H9 (cell line): ENCODE data around the gene GNAO1. TPM values are rescaled to one million over a fixed set of nuclear protein-coding genes. Genes with fewer than 3 reads are reported as not detected.

ENCODE experiments used
- DNase-seq: peaks from one replicate; pipeline ENCODE4 v3.0.0-alpha.2; 2017
- H2AFZ ChIP-seq: one replicate; pipeline ENCODE4 v1.6.1; 2013; ENCODE audit warnings: mild to moderate bottlenecking, low read length, control low read depth, moderate library complexity
- H2AK5ac ChIP-seq: 2 replicates; pipeline ENCODE4 v1.6.1; 2013; ENCODE audit warnings: low read length, control low read depth, mixed read lengths; ENCODE audit not compliant: insufficient read length
- H2BK120ac ChIP-seq: one replicate; pipeline ENCODE4 v1.6.1; 2013; ENCODE audit warnings: low read depth, mild to moderate bottlenecking, low read length, control low read depth, inconsistent platforms; ENCODE audit not compliant: poor library complexity, severe bottlenecking
- H2BK12ac ChIP-seq: 2 replicates; pipeline ENCODE4 v1.6.1; 2013; ENCODE audit warnings: low read length, control low read depth, mixed read lengths, low read depth; ENCODE audit not compliant: insufficient read length
- H2BK15ac ChIP-seq: 2 replicates; pipeline ENCODE4 v1.6.1; 2013; ENCODE audit warnings: low read depth, low read length, control low read depth
- H2BK20ac ChIP-seq: one replicate; pipeline ENCODE4 v1.6.1; 2013; ENCODE audit warnings: low read depth, mild to moderate bottlenecking, low read length, control low read depth, inconsistent platforms; ENCODE audit not compliant: poor library complexity, severe bottlenecking
- H2BK5ac ChIP-seq: 2 replicates; pipeline ENCODE4 v1.6.1; 2013; ENCODE audit warnings: low read length, control low read depth, mixed read lengths; ENCODE audit not compliant: insufficient read length
- H3K14ac ChIP-seq: 2 replicates; pipeline ENCODE4 v1.6.1; 2013; ENCODE audit warnings: low read length, control low read depth; ENCODE audit not compliant: insufficient read depth
- H3K18ac ChIP-seq: 2 replicates; pipeline ENCODE4 v1.6.1; 2013; ENCODE audit warnings: low read depth, mild to moderate bottlenecking, mixed read lengths, low read length, control low read depth; ENCODE audit not compliant: insufficient read length
- H3K23ac ChIP-seq: 2 replicates; pipeline ENCODE4 v1.6.1; 2013; ENCODE audit warnings: low read length, control low read depth, mixed read lengths, low read depth; ENCODE audit not compliant: insufficient read length
- H3K23me2 ChIP-seq: 2 replicates; pipeline ENCODE4 v1.6.1; 2013; ENCODE audit warnings: low read depth, mild to moderate bottlenecking, mixed read lengths, low read length, control low read depth; ENCODE audit not compliant: insufficient read length, poor library complexity, severe bottlenecking
- H3K27ac ChIP-seq: 2 replicates; pipeline ENCODE4 v1.5.1; 2013; ENCODE audit warnings: low read length, control low read depth, mixed read lengths, low read depth; ENCODE audit not compliant: insufficient read length
- H3K27me3 ChIP-seq: 2 replicates; pipeline ENCODE4 v1.6.1; 2013; ENCODE audit warnings: low read length, control low read depth, inconsistent platforms; ENCODE audit not compliant: insufficient read depth
- H3K4ac ChIP-seq: 2 replicates; pipeline ENCODE4 v1.6.1; 2013; ENCODE audit warnings: low read depth, mild to moderate bottlenecking, control low read depth, inconsistent platforms, low read length, moderate library complexity
- H3K4me1 ChIP-seq: 2 replicates; pipeline ENCODE4 v1.6.1; 2013; ENCODE audit warnings: low read length, control low read depth, inconsistent platforms; ENCODE audit not compliant: insufficient read depth
- H3K4me2 ChIP-seq: 2 replicates; pipeline ENCODE4 v1.6.1; 2013; ENCODE audit warnings: low read length, control low read depth, mixed read lengths; ENCODE audit not compliant: insufficient read length, insufficient read depth
- H3K56ac ChIP-seq: 2 replicates; pipeline ENCODE4 v1.6.1; 2013; ENCODE audit warnings: low read depth, mild to moderate bottlenecking, mixed read lengths, low read length, control low read depth; ENCODE audit not compliant: insufficient read length
- H3K79me1 ChIP-seq: 2 replicates; pipeline ENCODE4 v1.6.1; 2013; ENCODE audit warnings: low read depth, mild to moderate bottlenecking, moderate library complexity, low read length, control low read depth, inconsistent platforms; ENCODE audit not compliant: insufficient read depth, poor library complexity, severe bottlenecking
- H3K79me2 ChIP-seq: 2 replicates; pipeline ENCODE4 v1.6.1; 2013; ENCODE audit warnings: low read length, control low read depth, inconsistent platforms; ENCODE audit not compliant: insufficient read depth
- H3K9ac ChIP-seq: 2 replicates; pipeline ENCODE4 v1.6.1; 2013; ENCODE audit warnings: low read length, control low read depth, mixed read lengths; ENCODE audit not compliant: insufficient read length; ENCODE audit errors: extremely low read depth
- H3K9me3 ChIP-seq: one replicate; pipeline ENCODE4 v1.6.1; 2013; ENCODE audit warnings: low read depth, low read length, inconsistent platforms; ENCODE audit not compliant: control insufficient read depth
- H3T11ph ChIP-seq: one replicate; pipeline ENCODE4 v1.6.1; 2013; ENCODE audit warnings: mild to moderate bottlenecking, low read length, control low read depth, inconsistent platforms
- H4K20me1 ChIP-seq: one replicate; pipeline ENCODE4 v1.6.1; 2013; ENCODE audit not compliant: control insufficient read depth, insufficient read length, insufficient read depth
- H4K5ac ChIP-seq: 2 replicates; pipeline ENCODE4 v1.6.1; 2013; ENCODE audit warnings: low read depth, mild to moderate bottlenecking, mixed read lengths, low read length, control low read depth; ENCODE audit not compliant: insufficient read length
- H4K8ac ChIP-seq: replicated peaks from 2 replicates; pipeline ENCODE4 v1.6.1; 2013; ENCODE audit warnings: low read length, control low read depth, mixed read lengths, low read depth; ENCODE audit not compliant: insufficient read length
- H4K91ac ChIP-seq: 2 replicates; pipeline ENCODE4 v1.6.1; 2013; ENCODE audit warnings: low read depth, mild to moderate bottlenecking, moderate library complexity, mixed read lengths, low read length, control low read depth; ENCODE audit not compliant: insufficient read length
- H3K27ac Mint-ChIP-seq, 3 experiments: 2 replicates in 2 of 3; 3 replicates in 1 of 3; pipeline ENCODE4 v1.8.0; 2020 to 2021; ENCODE audit warnings: mixed read lengths in 3 of 3, mild to moderate bottlenecking in 1 of 3, moderate library complexity in 1 of 3
- H3K27me3 Mint-ChIP-seq: 2 replicates; pipeline ENCODE4 v1.8.0; 2021; ENCODE audit warnings: low read depth, mild to moderate bottlenecking, moderate library complexity, mixed read lengths
- H3K36me3 Mint-ChIP-seq, 3 experiments: 2 replicates in 2 of 3; 3 replicates in 1 of 3; pipeline ENCODE4 v1.8.0; 2020 to 2021; ENCODE audit warnings: low read depth in 3 of 3, mixed read lengths in 3 of 3; ENCODE audit not compliant: insufficient read depth in 1 of 3
- H3K4me1 Mint-ChIP-seq, 2 experiments: 2 replicates each; pipeline ENCODE4 v1.8.0; 2020; ENCODE audit warnings: mixed read lengths in 2 of 2
- H3K4me3 Mint-ChIP-seq, 2 experiments: 2 replicates in 1 of 2; 3 replicates in 1 of 2; pipeline ENCODE4 v1.8.0; 2020 to 2021; ENCODE audit warnings: mild to moderate bottlenecking in 2 of 2, mixed read lengths in 2 of 2, moderate library complexity in 1 of 2
- H3K9me3 Mint-ChIP-seq, 2 experiments: 2 replicates in 1 of 2; 3 replicates in 1 of 2; pipeline ENCODE4 v1.8.0; 2020; ENCODE audit warnings: mild to moderate bottlenecking in 2 of 2, mixed read lengths in 2 of 2, moderate library complexity in 1 of 2
- CTCF ChIP-seq: fragments of 200-600 bp; sonication (generic); conservative IDR thresholded peaks from 3 replicates; pipeline ENCODE4 v1.8.0; 2021; ENCODE audit warnings: antibody characterized with exemption, mild to moderate bottlenecking
- WGBS: extraction: QIAGEN DNeasy Blood & Tissue Kit; methylation state at CpG from one replicate; pipeline ENCODE4 v1.1.7; 2013; ENCODE audit warnings: missing lambda C conversion rate, low lambda C conversion rate, mixed read lengths; ENCODE audit not compliant: insufficient read length; ENCODE audit errors: extremely low coverage; 5-methylcytosine and 5-hydroxymethylcytosine counted together
- total RNA-seq: library from RNA; stranded (reverse); gene quantifications from 2 replicates; pipeline ENCODE4 v1.2.1, GENCODE V29; 2021

Gene GNAO1
- total RNA-seq, 1 experiment from 2014 or later = 16.9 TPM

DNA sequence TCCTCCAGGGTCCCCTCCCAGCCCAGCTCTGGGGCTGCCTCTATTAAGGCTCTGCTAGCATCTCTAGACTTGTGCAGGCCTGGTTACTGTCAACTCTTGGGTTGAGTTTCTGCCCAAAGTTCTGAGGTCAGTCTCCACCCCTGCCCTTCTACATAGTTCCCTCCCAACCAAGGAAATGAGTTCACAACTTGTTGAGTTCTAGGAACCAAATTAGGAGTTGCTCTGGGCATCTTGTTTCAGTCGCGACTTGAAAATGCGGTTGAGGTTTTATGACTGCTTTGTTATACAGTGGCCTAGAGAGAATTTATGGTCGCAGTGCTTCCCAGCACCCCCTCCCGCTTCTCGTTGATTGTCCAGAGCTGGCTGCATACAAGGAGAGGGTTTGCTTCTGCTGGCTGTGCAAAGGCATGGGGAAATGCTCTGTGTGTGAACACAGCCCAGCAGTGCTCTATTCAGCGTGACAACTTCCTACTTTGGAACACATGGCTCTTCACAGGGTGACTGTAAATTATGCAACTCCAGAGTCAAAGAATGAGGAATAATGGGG lies 20.2 kb downstream of the GNAO1 start:
- no peak overlapping the region for H2BK20ac ChIP-seq
- H3K4me2 ChIP-seq = no peak overlapping the region
- H3K27ac ChIP-seq = no peak overlapping the region

More for the DNA sequence above, 20.2 kb downstream of the GNAO1 start:
- Mint-ChIP-seq H3K27ac (peak overlapping the region in 1 of 3 experiments; percentile 23; a peak in 2 of 7 replicates), H3K4me1 (peaks cover 16 to 20% of the 10 kb centered on the region in 2 experiments), H3K36me3 (no peaks in the 10 kb centered on the region; a peak in 2 of 7 replicates), H3K4me3 (no peak overlapping the region; a peak in 1 of 5 replicates), H3K27me3 (no peaks in the 10 kb centered on the region), H3K9me3 (no peaks in the 10 kb centered on the region)
- Histone ChIP-seq H3K27me3 (no peaks in the 10 kb centered on the region), H2AFZ (no peak overlapping the region), H3K4ac (no peak overlapping the region), H3K23me2 (no peaks in the 10 kb centered on the region), H3K79me2 (no peaks in the 10 kb centered on the region), H2BK12ac (no peak overlapping the region), H4K5ac (no peak overlapping the region), H3T11ph (no peak overlapping the region), H2AK5ac (no peak overlapping the region), H3K9me3 (no peaks in the 10 kb centered on the region), H3K4me1 (peaks cover 10% of the 10 kb centered on the region), H3K14ac (peak overlapping the region; percentile 34; the same call in 1 of the 2 replicates), H3K56ac (no peak overlapping the region), H3K79me1 (no peaks in the 10 kb centered on the region), H3K23ac (no peak overlapping the region), H2BK15ac (no peak overlapping the region), H3K9ac (no peak overlapping the region), H4K8ac (no peak overlapping the region), H3K18ac (peak overlapping the region; percentile 37), H4K20me1 (no peaks in the 10 kb centered on the region), H4K91ac (no peak overlapping the region), H2BK5ac (no peak overlapping the region), H2BK120ac (no peak overlapping the region)
- DNase-seq = no peak
- no CpG with 5 or more reads among the region's 7 CpGs for WGBS
- no peak for TF ChIP-seq CTCF
